RWPE2 (cell line): ENCODE data around the gene ZNF536.

Experiments used
- ATAC-seq: fragments of 200-7000 bp; cut with Tn5 transposase; 3 replicates; pipeline ENCODE4 v1.9.1; 2021; ENCODE audit warnings: low read depth
- DNase-seq: peaks from one replicate; pipeline ENCODE4 v3.0.0-alpha.2; 2020; ENCODE audit warnings: low spot score
- H3K27ac ChIP-seq: fragments of 450-650 bp; 2 replicates; pipeline ENCODE4 v1.5.1; 2017; ENCODE audit warnings: mild to moderate bottlenecking; ENCODE audit not compliant: poor library complexity, severe bottlenecking
- H3K27me3 ChIP-seq: fragments of 250-450 bp; sonication (Bioruptor Pico); 2 replicates; pipeline ENCODE4 v1.5.1; 2021; ENCODE audit warnings: mild to moderate bottlenecking, moderate library complexity; ENCODE audit not compliant: insufficient read depth, poor library complexity, severe bottlenecking
- H3K36me3 ChIP-seq: fragments of 250-450 bp; sonication (Bioruptor Pico); 2 replicates; pipeline ENCODE4 v1.5.1; 2020; ENCODE audit warnings: low read depth, mild to moderate bottlenecking, moderate library complexity
- H3K4me1 ChIP-seq: fragments of 250-450 bp; sonication (Bioruptor Pico); 2 replicates; pipeline ENCODE4 v1.5.1; 2021; ENCODE audit warnings: mild to moderate bottlenecking, moderate library complexity; ENCODE audit not compliant: insufficient read depth, poor library complexity, severe bottlenecking
- H3K4me3 ChIP-seq: fragments of 250-450 bp; sonication (Bioruptor Pico); 2 replicates; pipeline ENCODE4 v1.5.1; 2021; ENCODE audit warnings: mild to moderate bottlenecking, moderate library complexity; ENCODE audit not compliant: severe bottlenecking
- H3K9me3 ChIP-seq: fragments of 250-450 bp; sonication (Bioruptor Pico); 2 replicates; pipeline ENCODE4 v1.5.1; 2021; ENCODE audit warnings: mild to moderate bottlenecking, moderate library complexity; ENCODE audit not compliant: severe bottlenecking
- TF ChIP-seq, protein P1 (sequence below): fragments of 450-650 bp; IDR thresholded peaks from one replicate; pipeline ENCODE4 v1.5.1; 2017; ENCODE audit warnings: mild to moderate bottlenecking, moderate library complexity; ENCODE audit not compliant: poor library complexity, severe bottlenecking

ZNF536 gene

GRCh38 chr19:30340771-30341561 is 31.2 kb upstream of the ZNF536 start:
- H3K9me3 ChIP-seq: no peaks in the 10 kb centered on the region
- no peaks in the 10 kb centered on the region for H3K27me3 ChIP-seq
- no peaks in the 10 kb centered on the region for H3K4me1 ChIP-seq
- no peak for DNase-seq
- no peak for ATAC-seq
- no peaks in the 10 kb centered on the region for H3K36me3 ChIP-seq
- TF ChIP-seq, protein P1, sequence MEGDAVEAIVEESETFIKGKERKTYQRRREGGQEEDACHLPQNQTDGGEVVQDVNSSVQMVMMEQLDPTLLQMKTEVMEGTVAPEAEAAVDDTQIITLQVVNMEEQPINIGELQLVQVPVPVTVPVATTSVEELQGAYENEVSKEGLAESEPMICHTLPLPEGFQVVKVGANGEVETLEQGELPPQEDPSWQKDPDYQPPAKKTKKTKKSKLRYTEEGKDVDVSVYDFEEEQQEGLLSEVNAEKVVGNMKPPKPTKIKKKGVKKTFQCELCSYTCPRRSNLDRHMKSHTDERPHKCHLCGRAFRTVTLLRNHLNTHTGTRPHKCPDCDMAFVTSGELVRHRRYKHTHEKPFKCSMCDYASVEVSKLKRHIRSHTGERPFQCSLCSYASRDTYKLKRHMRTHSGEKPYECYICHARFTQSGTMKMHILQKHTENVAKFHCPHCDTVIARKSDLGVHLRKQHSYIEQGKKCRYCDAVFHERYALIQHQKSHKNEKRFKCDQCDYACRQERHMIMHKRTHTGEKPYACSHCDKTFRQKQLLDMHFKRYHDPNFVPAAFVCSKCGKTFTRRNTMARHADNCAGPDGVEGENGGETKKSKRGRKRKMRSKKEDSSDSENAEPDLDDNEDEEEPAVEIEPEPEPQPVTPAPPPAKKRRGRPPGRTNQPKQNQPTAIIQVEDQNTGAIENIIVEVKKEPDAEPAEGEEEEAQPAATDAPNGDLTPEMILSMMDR: no peak
- H3K4me3 ChIP-seq: no peak overlapping the region
- no peak overlapping the region for H3K27ac ChIP-seq

GRCh38 chr19:30341611-30342201 is 30.5 kb upstream of the ZNF536 start:
- Histone ChIP-seq H3K27ac (no peak overlapping the region), H3K4me3 (no peak overlapping the region), H3K4me1 (no peaks in the 10 kb centered on the region), H3K27me3 (no peaks in the 10 kb centered on the region), H3K9me3 (no peaks in the 10 kb centered on the region), H3K36me3 (no peaks in the 10 kb centered on the region)
- ATAC-seq (no peak), DNase-seq (no peak)
- TF ChIP-seq, protein P1: no peak

DNA sequence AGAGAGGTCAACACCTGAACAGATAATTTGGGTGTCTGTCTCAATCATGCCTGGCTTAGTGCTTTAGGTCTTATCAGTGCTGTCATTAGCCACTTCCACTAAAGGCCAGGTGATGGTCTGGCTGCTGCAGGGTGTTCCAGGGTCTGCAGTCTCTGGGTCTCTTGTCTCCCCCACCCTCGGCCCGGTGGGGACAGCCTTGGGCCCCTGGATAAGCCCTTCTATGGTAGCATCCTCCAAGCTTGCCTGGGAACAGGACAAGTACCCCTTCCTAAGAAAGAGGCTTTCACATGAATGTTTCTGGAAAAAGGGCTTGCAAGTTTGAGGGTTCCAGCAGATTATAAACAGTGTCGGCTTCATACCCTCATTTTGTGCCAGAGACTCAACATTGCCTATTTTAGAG is 29.3 kb upstream of the ZNF536 start:
- no peaks in the 10 kb centered on the region for H3K27me3 ChIP-seq
- TF ChIP-seq, protein P1: no peak
- ATAC-seq (no peak), DNase-seq (no peak)
- no peak overlapping the region for H3K27ac ChIP-seq
- no peaks in the 10 kb centered on the region for H3K9me3 ChIP-seq
- H3K4me1 ChIP-seq: no peaks in the 10 kb centered on the region
- no peak overlapping the region for H3K4me3 ChIP-seq
- H3K36me3 ChIP-seq: no peaks in the 10 kb centered on the region

GRCh38 chr19:30344446-30345425 is 27.4 kb upstream of the ZNF536 start:
- ATAC-seq (no peak), DNase-seq (no peak)
- Histone ChIP-seq H3K36me3 (no peaks in the 10 kb centered on the region), H3K27ac (no peak overlapping the region), H3K4me3 (no peak overlapping the region), H3K27me3 (no peaks in the 10 kb centered on the region), H3K9me3 (no peaks in the 10 kb centered on the region), H3K4me1 (no peaks in the 10 kb centered on the region)
- TF ChIP-seq, protein P1: no peak
